ENCODE data around the gene CACNG6.

DNA sequence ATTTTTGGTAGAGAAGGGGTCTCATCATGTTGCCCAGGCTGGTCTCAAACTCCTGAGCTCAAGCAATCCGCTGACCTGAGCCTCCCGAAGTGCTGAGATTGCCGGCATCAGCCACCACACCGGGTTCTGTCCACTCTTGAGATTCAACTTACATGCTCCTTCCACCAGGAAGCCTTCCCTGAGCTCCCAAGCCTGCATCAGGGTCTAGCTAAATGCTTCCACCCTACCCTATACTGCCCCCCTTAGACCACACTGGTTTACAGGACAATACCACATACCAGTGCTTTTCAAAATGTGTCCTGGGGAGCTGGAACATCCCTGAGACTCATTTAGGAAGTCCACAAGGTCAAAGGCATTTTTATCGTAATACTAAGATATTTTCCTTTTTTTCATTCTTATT is 43.8 kb upstream of the CACNG6 start:
- TF ChIP-seq, protein P1, sequence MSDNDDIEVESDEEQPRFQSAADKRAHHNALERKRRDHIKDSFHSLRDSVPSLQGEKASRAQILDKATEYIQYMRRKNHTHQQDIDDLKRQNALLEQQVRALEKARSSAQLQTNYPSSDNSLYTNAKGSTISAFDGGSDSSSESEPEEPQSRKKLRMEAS (IDR thresholded peaks at IDR 0.05; ENCODE audit: insufficient read depth, insufficient read length): no peak
- TF ChIP-seq, protein P2, sequence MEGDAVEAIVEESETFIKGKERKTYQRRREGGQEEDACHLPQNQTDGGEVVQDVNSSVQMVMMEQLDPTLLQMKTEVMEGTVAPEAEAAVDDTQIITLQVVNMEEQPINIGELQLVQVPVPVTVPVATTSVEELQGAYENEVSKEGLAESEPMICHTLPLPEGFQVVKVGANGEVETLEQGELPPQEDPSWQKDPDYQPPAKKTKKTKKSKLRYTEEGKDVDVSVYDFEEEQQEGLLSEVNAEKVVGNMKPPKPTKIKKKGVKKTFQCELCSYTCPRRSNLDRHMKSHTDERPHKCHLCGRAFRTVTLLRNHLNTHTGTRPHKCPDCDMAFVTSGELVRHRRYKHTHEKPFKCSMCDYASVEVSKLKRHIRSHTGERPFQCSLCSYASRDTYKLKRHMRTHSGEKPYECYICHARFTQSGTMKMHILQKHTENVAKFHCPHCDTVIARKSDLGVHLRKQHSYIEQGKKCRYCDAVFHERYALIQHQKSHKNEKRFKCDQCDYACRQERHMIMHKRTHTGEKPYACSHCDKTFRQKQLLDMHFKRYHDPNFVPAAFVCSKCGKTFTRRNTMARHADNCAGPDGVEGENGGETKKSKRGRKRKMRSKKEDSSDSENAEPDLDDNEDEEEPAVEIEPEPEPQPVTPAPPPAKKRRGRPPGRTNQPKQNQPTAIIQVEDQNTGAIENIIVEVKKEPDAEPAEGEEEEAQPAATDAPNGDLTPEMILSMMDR (IDR thresholded peaks at IDR 0.05; ENCODE audit: extremely low read depth in 1 of 2, insufficient read depth in 1 of 2, low read depth in 1 of 2, low read length in 2 of 2): peak in 1 of 2 donors; percentile 16
- TF ChIP-seq POLR2A (IDR thresholded peaks at IDR 0.05; ENCODE audit: low read depth, low read length) (no peak), MYC (IDR thresholded peaks at IDR 0.05; ENCODE audit: low read depth, low read length) (no peak), FOS (IDR thresholded peaks at IDR 0.05; ENCODE audit: borderline replicate concordance, insufficient read depth, low read length) (no peak), GATA2 (IDR thresholded peaks at IDR 0.05; ENCODE audit: insufficient read depth, insufficient read length, low read depth, low read length) (no peak), POLR2AphosphoS5 (IDR thresholded peaks at IDR 0.05; ENCODE audit: insufficient read depth, low read depth, low read length) (no peak), EZH2 (IDR thresholded peaks at IDR 0.05; ENCODE audit: borderline replicate concordance, low read depth, low read length, severe bottlenecking) (no peak)

Data from endothelial cell of umbilical vein (primary cell).